ENCODE results near the gene DMD.

DMD gene

GRCh38 chrX:32874839-32875238 is 336.5 kb downstream of the DMD start:
- H3K4me2 ChIP-seq (ENCODE audit: low read length): no peak overlapping the region
- DNase-seq: no peak
- no peaks in the 10 kb centered on the region for H3K4me1 ChIP-seq (ENCODE audit: control insufficient read depth in 1 of 2, insufficient read depth in 2 of 2, low read length in 2 of 2)
- H2BK5ac ChIP-seq (ENCODE audit: low read depth, low read length, poor library complexity): no peak overlapping the region
- H3K9ac ChIP-seq (ENCODE audit: low read length): no peak overlapping the region
- H2BK120ac ChIP-seq (ENCODE audit: insufficient read depth, low read length, poor library complexity): no peak overlapping the region
- H3K36me3 ChIP-seq (ENCODE audit: control insufficient read depth in 1 of 2, insufficient read depth in 2 of 2, low read length in 2 of 2): no peaks in the 10 kb centered on the region
- no peak overlapping the region for H3K14ac ChIP-seq (ENCODE audit: low read length)
- H2BK12ac ChIP-seq (ENCODE audit: low read length): no peak overlapping the region
- no peaks in the 10 kb centered on the region for H3K79me1 ChIP-seq (ENCODE audit: low read length)
- no peak overlapping the region for H4K12ac ChIP-seq (ENCODE audit: low read depth, low read length)
- H4K8ac ChIP-seq (ENCODE audit: low read depth, low read length): no peak overlapping the region
- H4K91ac ChIP-seq (ENCODE audit: low read depth, low read length): no peak overlapping the region
- no peak overlapping the region for H2AK5ac ChIP-seq (ENCODE audit: low read length)
- no peak overlapping the region for H3K27ac ChIP-seq (ENCODE audit: low read depth, low read length)
- H3K27me3 ChIP-seq (ENCODE audit: insufficient read depth, low read length): no peaks in the 10 kb centered on the region
- no CpG with 5 or more reads among the region's 4 CpGs for WGBS (ENCODE audit: extremely low coverage, insufficient coverage, insufficient read length)
- no peak overlapping the region for H2AFZ ChIP-seq (ENCODE audit: insufficient read depth, low read length, poor library complexity)
- H3K79me2 ChIP-seq (ENCODE audit: control insufficient read depth, insufficient read depth, low read length, poor library complexity): no peaks in the 10 kb centered on the region
- no peak overlapping the region for H3K18ac ChIP-seq (ENCODE audit: low read length)
- H3K4me3 ChIP-seq (ENCODE audit: low read depth, low read length): no peak overlapping the region
- no peaks in the 10 kb centered on the region for H3K9me3 ChIP-seq (ENCODE audit: insufficient read depth, low read depth, low read length)
- H3K4ac ChIP-seq (ENCODE audit: low read depth, low read length): no peak overlapping the region
- no peak overlapping the region for H3K23ac ChIP-seq (ENCODE audit: low read length)

GRCh38 chrX:32873786-32874185 is 337.6 kb downstream of the DMD start:
- Histone ChIP-seq H3K4me3 (ENCODE audit: low read depth, low read length) (no peak overlapping the region), H3K4ac (ENCODE audit: low read depth, low read length) (no peak overlapping the region), H2AFZ (ENCODE audit: insufficient read depth, low read length, poor library complexity) (no peak overlapping the region), H3K27ac (ENCODE audit: low read depth, low read length) (no peak overlapping the region), H4K91ac (ENCODE audit: low read depth, low read length) (no peak overlapping the region), H3K9me3 (ENCODE audit: insufficient read depth, low read depth, low read length) (no peaks in the 10 kb centered on the region), H2BK12ac (ENCODE audit: low read length) (no peak overlapping the region), H4K8ac (ENCODE audit: low read depth, low read length) (no peak overlapping the region), H3K36me3 (ENCODE audit: control insufficient read depth in 1 of 2, insufficient read depth in 2 of 2, low read length in 2 of 2) (no peaks in the 10 kb centered on the region), H3K4me1 (ENCODE audit: control insufficient read depth in 1 of 2, insufficient read depth in 2 of 2, low read length in 2 of 2) (no peaks in the 10 kb centered on the region), H3K27me3 (ENCODE audit: insufficient read depth, low read length) (no peaks in the 10 kb centered on the region), H2BK5ac (ENCODE audit: low read depth, low read length, poor library complexity) (no peak overlapping the region), H2BK120ac (ENCODE audit: insufficient read depth, low read length, poor library complexity) (no peak overlapping the region), H2AK5ac (ENCODE audit: low read length) (no peak overlapping the region), H3K9ac (ENCODE audit: low read length) (no peak overlapping the region), H3K4me2 (ENCODE audit: low read length) (no peak overlapping the region), H3K79me2 (ENCODE audit: control insufficient read depth, insufficient read depth, low read length, poor library complexity) (no peaks in the 10 kb centered on the region), H3K18ac (ENCODE audit: low read length) (no peak overlapping the region), H3K79me1 (ENCODE audit: low read length) (no peaks in the 10 kb centered on the region), H4K12ac (ENCODE audit: low read depth, low read length) (no peak overlapping the region), H3K23ac (ENCODE audit: low read length) (no peak overlapping the region), H3K14ac (ENCODE audit: low read length) (no peak overlapping the region)
- DNase-seq: no peak
- no CpG with 5 or more reads among the region's 2 CpGs for WGBS (ENCODE audit: extremely low coverage, insufficient coverage, insufficient read length)

- Histone ChIP-seq H3K27ac (ENCODE audit: low read depth, low read length) (no peak overlapping the region), H2AK5ac (ENCODE audit: low read length) (no peak overlapping the region), H3K9ac (ENCODE audit: low read length) (no peak overlapping the region), H2AFZ (ENCODE audit: insufficient read depth, low read length, poor library complexity) (no peak overlapping the region), H3K14ac (ENCODE audit: low read length) (no peak overlapping the region), H3K4me1 (ENCODE audit: control insufficient read depth in 1 of 2, insufficient read depth in 2 of 2, low read length in 2 of 2) (no peaks in the 10 kb centered on the region), H4K8ac (ENCODE audit: low read depth, low read length) (no peak overlapping the region), H4K91ac (ENCODE audit: low read depth, low read length) (no peak overlapping the region), H3K79me2 (ENCODE audit: control insufficient read depth, insufficient read depth, low read length, poor library complexity) (no peaks in the 10 kb centered on the region), H3K36me3 (ENCODE audit: control insufficient read depth in 1 of 2, insufficient read depth in 2 of 2, low read length in 2 of 2) (no peaks in the 10 kb centered on the region), H3K4ac (ENCODE audit: low read depth, low read length) (no peak overlapping the region), H2BK120ac (ENCODE audit: insufficient read depth, low read length, poor library complexity) (no peak overlapping the region), H3K27me3 (ENCODE audit: insufficient read depth, low read length) (no peaks in the 10 kb centered on the region), H3K4me3 (ENCODE audit: low read depth, low read length) (no peak overlapping the region), H3K18ac (ENCODE audit: low read length) (no peak overlapping the region), H2BK12ac (ENCODE audit: low read length) (no peak overlapping the region), H3K79me1 (ENCODE audit: low read length) (no peaks in the 10 kb centered on the region), H2BK5ac (ENCODE audit: low read depth, low read length, poor library complexity) (no peak overlapping the region), H4K12ac (ENCODE audit: low read depth, low read length) (no peak overlapping the region), H3K23ac (ENCODE audit: low read length) (no peak overlapping the region), H3K9me3 (ENCODE audit: insufficient read depth, low read depth, low read length) (no peaks in the 10 kb centered on the region), H3K4me2 (ENCODE audit: low read length) (no peak overlapping the region)
- no CpG with 5 or more reads among the region's 3 CpGs for WGBS (ENCODE audit: extremely low coverage, insufficient coverage, insufficient read length)
- no peak for DNase-seq
Measured at GRCh38 chrX:32871636-32872035, 339.7 kb downstream of the DMD start.

- Histone ChIP-seq H4K8ac (ENCODE audit: low read depth, low read length) (no peak overlapping the region), H2BK120ac (ENCODE audit: insufficient read depth, low read length, poor library complexity) (no peak overlapping the region), H3K4me1 (ENCODE audit: control insufficient read depth in 1 of 2, insufficient read depth in 2 of 2, low read length in 2 of 2) (no peaks in the 10 kb centered on the region), H2AK5ac (ENCODE audit: low read length) (no peak overlapping the region), H3K23ac (ENCODE audit: low read length) (no peak overlapping the region), H2AFZ (ENCODE audit: insufficient read depth, low read length, poor library complexity) (no peak overlapping the region), H3K18ac (ENCODE audit: low read length) (no peak overlapping the region), H4K12ac (ENCODE audit: low read depth, low read length) (no peak overlapping the region), H3K4ac (ENCODE audit: low read depth, low read length) (no peak overlapping the region), H4K91ac (ENCODE audit: low read depth, low read length) (no peak overlapping the region), H3K36me3 (ENCODE audit: control insufficient read depth in 1 of 2, insufficient read depth in 2 of 2, low read length in 2 of 2) (no peaks in the 10 kb centered on the region), H3K27me3 (ENCODE audit: insufficient read depth, low read length) (no peaks in the 10 kb centered on the region), H3K9me3 (ENCODE audit: insufficient read depth, low read depth, low read length) (no peaks in the 10 kb centered on the region), H3K4me3 (ENCODE audit: low read depth, low read length) (no peak overlapping the region), H3K9ac (ENCODE audit: low read length) (no peak overlapping the region), H3K79me2 (ENCODE audit: control insufficient read depth, insufficient read depth, low read length, poor library complexity) (no peaks in the 10 kb centered on the region), H3K14ac (ENCODE audit: low read length) (no peak overlapping the region), H2BK12ac (ENCODE audit: low read length) (no peak overlapping the region), H3K27ac (ENCODE audit: low read depth, low read length) (no peak overlapping the region), H3K79me1 (ENCODE audit: low read length) (no peaks in the 10 kb centered on the region), H3K4me2 (ENCODE audit: low read length) (no peak overlapping the region), H2BK5ac (ENCODE audit: low read depth, low read length, poor library complexity) (no peak overlapping the region)
- WGBS (ENCODE audit: extremely low coverage, insufficient coverage, insufficient read length): no CpG with 5 or more reads among the region's 6 CpGs
- no peak for DNase-seq
Measured at GRCh38 chrX:32868524-32868895, 342.8 kb downstream of the DMD start.

Data from trophoblast cell (in vitro differentiated cells and primary cell).